ENCODE results near the gene LEUTX. TPM values are rescaled to one million over a fixed set of nuclear protein-coding genes. Genes with fewer than 3 reads are reported as not detected.

LEUTX gene
- total and polyA plus RNA-seq, 2 experiments from 2014 or later = not detected

- H3K4me3 Mint-ChIP-seq = no peak overlapping the region
- Histone ChIP-seq H3K4me1 (ENCODE audit: insufficient read depth) (no peaks in the 10 kb centered on the region), H3K27ac (ENCODE audit: low read depth) (no peak overlapping the region), H3K4me2 (no peak overlapping the region), H3K36me3 (ENCODE audit: insufficient read depth) (no peaks in the 10 kb centered on the region), H3F3A (replicated peaks; ENCODE audit: low read depth) (no peaks in the 10 kb centered on the region), H2AFZ (no peak overlapping the region), H4K20me1 (replicated peaks; ENCODE audit: insufficient read depth) (no peaks in the 10 kb centered on the region; the same call in 1 of the 2 replicates), H3K4me3 (no peak overlapping the region), H3K79me2 (replicated peaks; ENCODE audit: insufficient read depth) (no peaks in the 10 kb centered on the region), H3K9me2 (ENCODE audit: insufficient read depth) (no peaks in the 10 kb centered on the region), H3K27me3 (ENCODE audit: insufficient read depth) (no peaks in the 10 kb centered on the region)
- no peaks in the 10 kb centered on the region for H3K4me1 Mint-ChIP-seq
- TF ChIP-seq ZNF114 (CRISPR knock-in tag; IDR thresholded peaks at IDR 0.05) = no peak
- no peak for TF ChIP-seq EZH2phosphoT487 (IDR thresholded peaks at IDR 0.05; ENCODE audit: unreplicated experiment)
- peaks cover 4% of the 10 kb centered on the region for H3K27me3 Mint-ChIP-seq (ENCODE audit: insufficient read depth, low read depth, poor library complexity)
- no peak for ATAC-seq
- DNase-seq (ENCODE audit: low spot score) = no peak
- H3K36me3 Mint-ChIP-seq (ENCODE audit: low read depth) = no peaks in the 10 kb centered on the region; the same call in 1 of the 3 replicates
- H3K27ac Mint-ChIP-seq = no peak overlapping the region
- no peaks in the 10 kb centered on the region for H3K9me3 Mint-ChIP-seq
Measured at GRCh38 chr19:39814595-39814994, 35.9 kb downstream of the LEUTX start.

- no peak for ATAC-seq
- Mint-ChIP-seq H3K4me3 (no peak overlapping the region), H3K27me3 (ENCODE audit: insufficient read depth, low read depth, poor library complexity) (peaks cover 4% of the 10 kb centered on the region), H3K9me3 (no peaks in the 10 kb centered on the region), H3K36me3 (ENCODE audit: low read depth) (no peaks in the 10 kb centered on the region; the same call in 1 of the 3 replicates), H3K4me1 (no peaks in the 10 kb centered on the region), H3K27ac (no peak overlapping the region)
- no peak for DNase-seq (ENCODE audit: low spot score)
- H3K4me3 ChIP-seq = no peak overlapping the region
- no peak for TF ChIP-seq STAT1 (IDR thresholded peaks at IDR 0.05; ENCODE audit: unreplicated experiment)
- TF ChIP-seq NANOG (IDR thresholded peaks at IDR 0.05; ENCODE audit: borderline replicate concordance) = no peak
- no peak for TF ChIP-seq ZNF331 (CRISPR knock-in tag; IDR thresholded peaks at IDR 0.05; ENCODE audit: low read depth)
- no peak for TF ChIP-seq ZNF114 (CRISPR knock-in tag; IDR thresholded peaks at IDR 0.05)
- TF ChIP-seq ETS1 (IDR thresholded peaks at IDR 0.05) = no peak
- no peak for TF ChIP-seq JUNB (IDR thresholded peaks at IDR 0.05; ENCODE audit: unreplicated experiment)
- TF ChIP-seq CTCF (conservative IDR thresholded peaks at IDR 0.05; ENCODE audit: low read depth in 2 of 2) = no peak
- TF ChIP-seq CREB1 (CRISPR knock-in tag; IDR thresholded peaks at IDR 0.05; ENCODE audit: low read depth) = no peak
- H3K4me1 ChIP-seq (ENCODE audit: insufficient read depth) = no peaks in the 10 kb centered on the region
- no peaks in the 10 kb centered on the region for H3K27me3 ChIP-seq (ENCODE audit: insufficient read depth)
- no peak overlapping the region for H3K27ac ChIP-seq (ENCODE audit: low read depth)
- H3K36me3 ChIP-seq (ENCODE audit: insufficient read depth) = no peaks in the 10 kb centered on the region
- no peaks in the 10 kb centered on the region; the same call in 1 of the 2 replicates for H4K20me1 ChIP-seq (replicated peaks; ENCODE audit: insufficient read depth)
- H3K4me2 ChIP-seq = no peak overlapping the region
- no peaks in the 10 kb centered on the region for H3K79me2 ChIP-seq (replicated peaks; ENCODE audit: insufficient read depth)
- no peaks in the 10 kb centered on the region for H3F3A ChIP-seq (replicated peaks; ENCODE audit: low read depth)
- no peak overlapping the region for H2AFZ ChIP-seq
- H3K9me2 ChIP-seq (ENCODE audit: insufficient read depth) = no peaks in the 10 kb centered on the region
Measured at GRCh38 chr19:39816287-39817048, 37.8 kb downstream of the LEUTX start.
